Measurements from ENCODE around the gene LSMEM2.

LSMEM2 gene

DNA sequence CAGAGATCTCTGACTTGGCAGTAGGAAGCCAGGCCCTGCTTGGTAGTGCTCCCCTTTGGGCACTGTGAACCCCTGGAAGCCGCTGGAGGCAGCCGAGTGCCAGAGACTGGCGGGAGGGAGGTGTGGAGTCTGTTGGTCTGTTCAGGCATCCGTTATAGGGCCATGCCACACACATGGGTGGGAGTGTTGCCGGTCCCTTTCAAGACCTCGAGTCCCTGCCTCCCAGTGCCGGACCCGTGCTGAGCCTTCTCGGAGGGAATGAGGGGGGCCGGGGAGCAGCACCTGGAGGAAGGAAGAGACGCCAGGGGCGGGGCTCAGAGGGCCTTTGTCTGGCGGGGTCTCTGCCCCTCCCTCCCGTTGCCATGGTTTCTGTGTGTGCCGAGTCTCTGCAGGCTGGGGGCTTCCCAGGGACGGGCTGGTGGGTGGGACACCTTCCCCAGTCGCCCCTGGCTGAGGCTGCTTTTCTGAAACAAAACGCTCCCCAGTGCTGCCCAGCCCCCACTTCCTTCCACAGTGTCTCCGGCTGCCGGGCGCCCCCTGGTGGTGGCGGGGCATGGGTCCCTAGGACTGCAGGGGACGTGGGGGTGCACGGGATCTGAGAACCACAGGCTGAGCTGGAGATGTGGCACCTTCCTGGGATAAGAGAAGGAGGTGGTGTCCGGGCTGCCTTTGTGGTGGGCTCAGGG is 32.9 kb upstream of the LSMEM2 start:
- no peak overlapping the region for H2AFZ ChIP-seq (ENCODE audit: low read length, unreplicated experiment)
- H3K79me2 ChIP-seq (ENCODE audit: control insufficient read depth, insufficient read depth, low read length, unreplicated experiment), result peaks cover 90% of the 10 kb centered on the region
- H3K4me1 ChIP-seq (ENCODE audit: control insufficient read depth, insufficient read depth, low read length, unreplicated experiment), result peaks cover 87% of the 10 kb centered on the region

DNA sequence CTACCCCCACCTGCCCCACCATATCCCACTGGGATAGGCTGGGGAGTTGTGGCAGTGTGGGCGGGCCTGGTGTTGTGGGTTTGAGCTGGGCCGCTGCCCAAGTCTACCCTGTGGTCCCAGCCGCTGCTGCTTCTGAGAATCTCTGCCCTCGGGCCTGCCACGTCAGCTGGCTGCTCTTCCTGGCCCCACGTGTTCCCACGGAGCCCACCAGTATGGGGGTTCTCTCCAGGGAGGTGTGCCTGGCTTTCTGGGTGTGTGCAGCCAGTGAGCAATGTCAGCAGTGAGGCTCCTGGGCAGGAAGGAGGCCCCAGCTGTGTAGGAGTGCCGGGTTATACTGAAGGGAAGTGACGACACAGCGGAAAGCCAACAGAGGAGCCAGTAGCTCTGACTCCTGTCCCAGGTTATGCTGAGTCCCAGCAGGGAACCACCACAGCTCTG is 32.4 kb upstream of the LSMEM2 start:
- Histone ChIP-seq H2AFZ (ENCODE audit: low read length, unreplicated experiment) (no peak overlapping the region), H3K27ac (ENCODE audit: low read depth, low read length) (peak overlapping the region; percentile 82), H3K79me2 (ENCODE audit: control insufficient read depth, insufficient read depth, low read length, unreplicated experiment) (peaks cover 90% of the 10 kb centered on the region), H3K4me1 (ENCODE audit: control insufficient read depth, insufficient read depth, low read length, unreplicated experiment) (peaks cover 84% of the 10 kb centered on the region), H3K4me3 (ENCODE audit: low read depth, low read length) (peak overlapping the region; percentile 32), H3K27me3 (ENCODE audit: insufficient read depth, low read length) (no peaks in the 10 kb centered on the region), H3K36me3 (ENCODE audit: insufficient read depth, low read length) (peaks cover 3% of the 10 kb centered on the region; the same call in 1 of the 2 replicates)

More for the DNA sequence above, 32.9 kb upstream of the LSMEM2 start:
- H3K27me3 ChIP-seq (ENCODE audit: insufficient read depth, low read length), result no peaks in the 10 kb centered on the region
- peak overlapping the region; percentile 82 for H3K27ac ChIP-seq (ENCODE audit: low read depth, low read length)
- peak overlapping the region; percentile 32 for H3K4me3 ChIP-seq (ENCODE audit: low read depth, low read length)
- H3K36me3 ChIP-seq (ENCODE audit: insufficient read depth, low read length), result peaks cover 3% of the 10 kb centered on the region; the same call in 1 of the 2 replicates

DNA sequence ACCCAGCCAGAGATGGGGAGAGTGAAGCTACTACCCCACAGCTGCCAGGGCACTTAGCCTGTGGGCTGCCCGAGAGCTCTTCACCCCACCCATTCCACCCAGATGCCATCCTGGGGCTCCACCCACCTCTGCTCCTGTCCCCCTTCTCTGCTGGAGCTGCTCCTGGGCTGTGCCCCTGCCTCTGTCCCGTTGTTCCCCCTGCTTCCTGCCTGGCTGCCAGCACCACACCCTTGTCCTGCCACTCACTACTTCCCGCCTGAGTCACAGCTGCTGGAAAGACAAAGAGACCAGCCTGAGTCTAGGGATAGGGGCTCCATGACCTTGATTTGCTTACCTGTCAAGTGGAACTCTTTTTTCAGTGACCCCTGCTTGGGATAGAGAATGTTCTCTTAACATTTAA is 30.5 kb upstream of the LSMEM2 start:
- H3K27me3 ChIP-seq (ENCODE audit: insufficient read depth, low read length), result no peaks in the 10 kb centered on the region
- H2AFZ ChIP-seq (ENCODE audit: low read length, unreplicated experiment), result no peak overlapping the region
- H3K4me1 ChIP-seq (ENCODE audit: control insufficient read depth, insufficient read depth, low read length, unreplicated experiment), result peaks cover 73% of the 10 kb centered on the region
- no peak overlapping the region; the same call in 1 of the 2 replicates for H3K4me3 ChIP-seq (ENCODE audit: low read depth, low read length)
- peaks cover 2% of the 10 kb centered on the region; the same call in 1 of the 2 replicates for H3K36me3 ChIP-seq (ENCODE audit: insufficient read depth, low read length)
- peak overlapping the region; percentile 82 for H3K27ac ChIP-seq (ENCODE audit: low read depth, low read length)
- peaks cover 82% of the 10 kb centered on the region for H3K79me2 ChIP-seq (ENCODE audit: control insufficient read depth, insufficient read depth, low read length, unreplicated experiment)

DNA sequence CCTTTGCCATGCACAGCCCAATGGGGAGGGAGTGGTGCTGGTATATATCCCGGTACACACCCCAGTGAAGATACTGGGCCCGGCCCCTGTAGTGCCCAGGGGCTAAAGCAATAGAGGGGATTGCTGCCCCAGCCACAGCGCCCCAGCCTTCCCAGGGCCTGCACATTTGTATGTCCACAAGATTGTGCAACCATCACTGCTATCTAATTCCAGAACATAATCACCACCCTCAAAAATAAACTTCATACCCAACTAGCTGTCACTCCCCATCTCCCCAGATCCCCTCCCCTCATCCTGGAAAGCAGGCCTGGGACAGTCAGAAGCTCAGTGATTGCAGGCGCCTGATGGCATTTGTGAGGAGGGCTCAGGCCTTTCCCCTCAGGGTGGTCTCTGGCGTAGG is 29.4 kb upstream of the LSMEM2 start:
- Histone ChIP-seq H3K79me2 (ENCODE audit: control insufficient read depth, insufficient read depth, low read length, unreplicated experiment) (peaks cover 74% of the 10 kb centered on the region), H3K27ac (ENCODE audit: low read depth, low read length) (peak overlapping the region; percentile 82)

DNA sequence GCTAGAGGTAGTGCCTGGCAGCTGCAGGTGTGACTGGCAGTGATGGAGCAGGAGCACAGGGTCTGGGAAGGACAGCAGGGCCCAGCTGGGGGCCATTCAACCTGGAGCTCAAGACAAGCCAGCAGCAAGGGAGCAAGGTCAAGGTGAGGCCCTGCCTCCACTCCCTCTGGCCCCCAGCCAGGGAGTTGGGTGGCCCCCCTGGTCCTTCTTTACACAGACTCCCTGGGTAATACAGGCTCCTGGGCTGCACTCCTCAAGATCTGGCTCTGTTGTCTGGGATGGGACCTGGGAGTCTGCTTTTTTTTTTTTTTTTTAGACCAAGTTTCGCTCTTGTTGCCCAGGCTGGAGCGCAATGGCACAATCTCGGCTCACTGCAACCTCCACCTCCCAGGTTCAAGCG is 28.4 kb upstream of the LSMEM2 start:
- Histone ChIP-seq H3K79me2 (ENCODE audit: control insufficient read depth, insufficient read depth, low read length, unreplicated experiment) (peaks cover 75% of the 10 kb centered on the region), H3K4me3 (ENCODE audit: low read depth, low read length) (no peak overlapping the region), H3K36me3 (ENCODE audit: insufficient read depth, low read length) (no peaks in the 10 kb centered on the region), H3K4me1 (ENCODE audit: control insufficient read depth, insufficient read depth, low read length, unreplicated experiment) (peaks cover 77% of the 10 kb centered on the region), H3K27me3 (ENCODE audit: insufficient read depth, low read length) (no peaks in the 10 kb centered on the region), H2AFZ (ENCODE audit: low read length, unreplicated experiment) (no peak overlapping the region), H3K27ac (ENCODE audit: low read depth, low read length) (0 out of 2 replicates have a peak overlapping the region, but pooled peaks have one; percentile 82)

More for the DNA sequence above, 29.4 kb upstream of the LSMEM2 start:
- Histone ChIP-seq H3K4me3 (ENCODE audit: low read depth, low read length) (no peak overlapping the region), H3K36me3 (ENCODE audit: insufficient read depth, low read length) (no peaks in the 10 kb centered on the region), H2AFZ (ENCODE audit: low read length, unreplicated experiment) (no peak overlapping the region), H3K27me3 (ENCODE audit: insufficient read depth, low read length) (no peaks in the 10 kb centered on the region), H3K4me1 (ENCODE audit: control insufficient read depth, insufficient read depth, low read length, unreplicated experiment) (peaks cover 73% of the 10 kb centered on the region)

DNA sequence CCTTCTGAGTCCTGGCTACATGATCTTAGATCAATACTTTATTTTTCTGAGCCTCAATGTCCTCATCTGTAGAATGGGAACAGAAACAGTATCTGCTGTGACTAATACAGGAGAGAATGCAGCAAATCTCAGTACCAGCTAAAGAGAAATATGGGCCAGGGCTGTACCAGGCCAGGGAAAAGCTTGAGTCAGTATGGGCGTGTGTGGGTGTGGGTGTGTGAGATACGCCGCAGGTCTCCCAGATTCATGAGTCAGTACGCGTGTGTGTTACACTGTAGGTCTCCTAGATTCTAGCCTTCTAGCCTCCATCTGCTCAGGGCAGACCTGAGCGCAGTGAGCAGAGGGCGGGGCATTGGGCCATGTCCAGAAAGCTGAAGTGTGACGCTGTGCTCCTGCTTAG is 27.7 kb upstream of the LSMEM2 start:
- Histone ChIP-seq H3K27ac (ENCODE audit: low read depth, low read length) (peak overlapping the region; percentile 49; the same call in 1 of the 2 replicates), H3K4me1 (ENCODE audit: control insufficient read depth, insufficient read depth, low read length, unreplicated experiment) (peaks cover 71% of the 10 kb centered on the region), H3K79me2 (ENCODE audit: control insufficient read depth, insufficient read depth, low read length, unreplicated experiment) (peaks cover 74% of the 10 kb centered on the region), H3K36me3 (ENCODE audit: insufficient read depth, low read length) (no peaks in the 10 kb centered on the region; the same call in 1 of the 2 replicates), H3K27me3 (ENCODE audit: insufficient read depth, low read length) (no peaks in the 10 kb centered on the region), H3K4me3 (ENCODE audit: low read depth, low read length) (no peak overlapping the region), H2AFZ (ENCODE audit: low read length, unreplicated experiment) (no peak overlapping the region)

DNA sequence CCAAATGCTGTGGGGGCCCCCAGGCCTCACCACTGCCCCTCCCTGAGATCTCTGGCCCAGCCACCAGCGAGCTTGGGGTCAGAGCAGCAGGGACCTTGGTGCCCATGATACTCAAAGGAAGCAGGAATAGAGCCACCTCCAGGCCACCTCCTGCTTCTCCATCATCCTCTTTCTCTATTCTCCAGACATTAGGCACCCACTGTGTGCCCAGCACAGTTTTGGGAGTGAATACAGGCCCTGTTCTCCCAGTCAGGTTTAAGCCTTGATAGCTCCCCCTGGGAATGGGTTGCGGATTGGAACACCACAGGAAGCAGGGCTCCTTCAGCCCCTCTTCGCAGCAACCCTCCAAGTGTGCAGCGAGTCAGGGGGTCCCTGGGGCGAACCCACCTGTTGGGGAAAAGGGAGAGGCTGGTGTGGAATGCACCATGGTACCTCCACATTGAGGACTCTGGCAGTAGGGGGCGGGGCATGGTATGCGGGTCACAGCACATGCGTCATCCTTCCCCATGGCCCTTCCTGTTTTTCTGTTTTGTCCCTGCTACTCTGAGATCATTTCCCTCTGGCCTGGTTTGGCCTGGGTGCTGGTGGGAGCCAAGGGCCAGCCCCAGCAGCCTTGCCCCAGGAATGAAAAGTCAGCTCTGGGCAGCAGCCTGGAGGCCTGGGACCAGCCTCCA is 24.2 kb upstream of the LSMEM2 start:
- Histone ChIP-seq H3K4me3 (ENCODE audit: low read depth, low read length) (no peak overlapping the region), H2AFZ (ENCODE audit: low read length, unreplicated experiment) (no peak overlapping the region), H3K79me2 (ENCODE audit: control insufficient read depth, insufficient read depth, low read length, unreplicated experiment) (peaks cover 43% of the 10 kb centered on the region), H3K27me3 (ENCODE audit: insufficient read depth, low read length) (no peaks in the 10 kb centered on the region), H3K36me3 (ENCODE audit: insufficient read depth, low read length) (peaks cover 10% of the 10 kb centered on the region), H3K4me1 (ENCODE audit: control insufficient read depth, insufficient read depth, low read length, unreplicated experiment) (peaks cover 41% of the 10 kb centered on the region), H3K27ac (ENCODE audit: low read depth, low read length) (peak overlapping the region; percentile 88)

DNA sequence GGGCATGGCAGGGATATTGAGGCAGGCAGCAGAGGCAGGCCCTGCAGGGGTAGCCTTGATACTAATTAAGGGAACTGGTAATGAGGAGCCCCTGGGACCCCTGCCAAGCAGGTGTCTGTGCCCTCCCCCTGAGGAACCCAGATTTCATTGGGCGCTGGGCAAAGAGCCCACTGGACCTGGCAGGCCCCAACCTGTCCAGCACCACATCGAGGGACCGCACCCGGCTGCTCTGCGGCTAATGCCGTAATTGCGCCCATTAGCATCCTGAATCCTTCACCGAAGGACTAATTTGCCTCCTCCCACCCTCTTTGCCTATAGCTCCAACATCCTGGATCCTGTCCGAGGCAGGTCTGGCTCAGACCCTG is 23.7 kb upstream of the LSMEM2 start:
- Histone ChIP-seq H3K79me2 (ENCODE audit: control insufficient read depth, insufficient read depth, low read length, unreplicated experiment) (peaks cover 38% of the 10 kb centered on the region), H3K4me3 (ENCODE audit: low read depth, low read length) (no peak overlapping the region), H2AFZ (ENCODE audit: low read length, unreplicated experiment) (no peak overlapping the region), H3K27ac (ENCODE audit: low read depth, low read length) (peak overlapping the region; percentile 88), H3K4me1 (ENCODE audit: control insufficient read depth, insufficient read depth, low read length, unreplicated experiment) (peaks cover 38% of the 10 kb centered on the region), H3K27me3 (ENCODE audit: insufficient read depth, low read length) (no peaks in the 10 kb centered on the region), H3K36me3 (ENCODE audit: insufficient read depth, low read length) (peaks cover 10% of the 10 kb centered on the region)

DNA sequence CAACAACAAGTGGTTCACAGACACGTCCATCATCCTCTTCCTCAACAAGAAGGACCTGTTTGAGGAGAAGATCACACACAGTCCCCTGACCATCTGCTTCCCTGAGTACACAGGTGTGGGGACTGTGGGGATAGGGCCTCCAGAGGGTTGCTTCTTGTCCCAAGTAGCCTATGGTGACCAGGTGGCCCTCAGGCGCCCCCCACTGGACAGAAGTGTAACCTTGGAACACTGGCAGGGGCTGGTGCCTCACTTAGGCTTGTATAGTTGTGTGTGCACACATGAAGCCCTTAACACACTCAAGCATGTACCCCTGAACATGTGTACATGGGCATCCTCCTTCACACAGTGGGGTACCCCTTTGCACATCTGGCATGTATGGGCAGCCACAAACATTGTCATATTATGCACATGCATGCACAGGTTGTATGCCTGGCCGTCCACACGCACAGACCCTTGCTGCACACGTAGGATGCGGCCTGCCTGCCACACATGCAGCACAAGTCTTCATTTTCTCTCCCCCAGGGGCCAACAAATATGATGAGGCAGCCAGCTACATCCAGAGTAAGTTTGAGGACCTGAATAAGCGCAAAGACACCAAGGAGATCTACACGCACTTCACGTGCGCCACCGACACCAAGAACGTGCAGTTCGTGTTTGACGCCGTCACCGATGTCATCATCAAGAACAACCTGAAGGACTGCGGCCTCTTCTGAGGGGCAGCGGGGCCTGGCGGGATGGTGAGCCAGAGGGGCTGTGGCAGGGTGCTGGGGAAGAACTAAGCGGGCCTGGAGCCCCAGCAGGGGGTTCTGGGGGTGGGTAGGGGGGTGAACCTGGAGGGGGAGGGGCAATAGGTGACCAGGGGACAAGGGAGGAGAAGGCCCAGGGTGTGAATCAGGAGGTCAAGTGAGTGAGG is 21.7 kb upstream of the LSMEM2 start:
- H3K4me1 ChIP-seq (ENCODE audit: control insufficient read depth, insufficient read depth, low read length, unreplicated experiment), result peaks cover 35% of the 10 kb centered on the region
- H3K27ac ChIP-seq (ENCODE audit: low read depth, low read length), result no peak overlapping the region
- H3K36me3 ChIP-seq (ENCODE audit: insufficient read depth, low read length), result peaks cover 10% of the 10 kb centered on the region
- H3K79me2 ChIP-seq (ENCODE audit: control insufficient read depth, insufficient read depth, low read length, unreplicated experiment), result peaks cover 18% of the 10 kb centered on the region
- H2AFZ ChIP-seq (ENCODE audit: low read length, unreplicated experiment), result no peak overlapping the region
- H3K4me3 ChIP-seq (ENCODE audit: low read depth, low read length), result no peak overlapping the region
- no peaks in the 10 kb centered on the region for H3K27me3 ChIP-seq (ENCODE audit: insufficient read depth, low read length)

DNA sequence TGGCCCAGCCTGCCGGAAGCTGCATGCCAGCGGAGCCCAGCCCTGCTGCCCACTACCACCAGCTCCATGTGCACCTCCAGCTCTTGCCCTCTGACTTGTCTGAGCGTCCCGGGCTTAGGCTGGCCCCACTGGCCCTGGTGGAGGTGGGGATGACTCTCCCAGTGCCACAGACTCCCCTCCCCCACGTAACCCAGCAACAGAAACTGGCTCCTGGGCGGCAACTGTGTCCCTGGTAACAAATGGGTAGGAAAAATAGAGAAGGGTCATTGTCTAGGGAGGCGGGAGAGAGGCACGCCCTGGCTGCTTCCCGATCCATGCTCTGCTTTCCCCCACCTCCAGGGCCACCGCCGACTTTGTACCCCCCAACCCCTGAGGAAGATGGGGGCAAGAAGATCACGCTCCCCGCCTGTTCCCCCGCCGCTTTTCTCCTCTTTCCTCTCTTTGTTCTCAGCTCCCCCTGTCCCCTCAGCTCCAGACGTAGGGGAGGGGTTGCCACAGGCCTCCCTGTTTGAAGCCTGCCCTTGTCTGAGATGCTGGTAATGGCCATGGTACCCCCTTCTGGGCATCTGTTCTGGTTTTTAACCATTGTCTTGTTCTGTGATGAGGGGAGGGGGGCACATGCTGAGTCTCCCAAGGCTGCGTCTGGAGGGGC is 20.7 kb upstream of the LSMEM2 start:
- Histone ChIP-seq H3K27ac (ENCODE audit: low read depth, low read length) (no peak overlapping the region), H3K36me3 (ENCODE audit: insufficient read depth, low read length) (peaks cover 10% of the 10 kb centered on the region), H3K4me1 (ENCODE audit: control insufficient read depth, insufficient read depth, low read length, unreplicated experiment) (peaks cover 35% of the 10 kb centered on the region), H3K79me2 (ENCODE audit: control insufficient read depth, insufficient read depth, low read length, unreplicated experiment) (peaks cover 14% of the 10 kb centered on the region), H3K4me3 (ENCODE audit: low read depth, low read length) (no peak overlapping the region), H2AFZ (ENCODE audit: low read length, unreplicated experiment) (no peak overlapping the region), H3K27me3 (ENCODE audit: insufficient read depth, low read length) (no peaks in the 10 kb centered on the region)

All from ACC112 (cell line).